H9 (cell line): Measurements from ENCODE around the gene HHATL. TPM values are rescaled to one million over a fixed set of nuclear protein-coding genes. Genes with fewer than 3 reads are reported as not detected.

Experiments
- DNase-seq: peaks from one replicate; pipeline ENCODE4 v3.0.0-alpha.2; 2017
- H2AFZ ChIP-seq: one replicate; pipeline ENCODE4 v1.6.1; 2013; ENCODE audit warnings: mild to moderate bottlenecking, low read length, control low read depth, moderate library complexity
- H2AK5ac ChIP-seq: 2 replicates; pipeline ENCODE4 v1.6.1; 2013; ENCODE audit warnings: low read length, control low read depth, mixed read lengths; ENCODE audit not compliant: insufficient read length
- H2BK120ac ChIP-seq: one replicate; pipeline ENCODE4 v1.6.1; 2013; ENCODE audit warnings: low read depth, mild to moderate bottlenecking, low read length, control low read depth, inconsistent platforms; ENCODE audit not compliant: poor library complexity, severe bottlenecking
- H2BK12ac ChIP-seq: 2 replicates; pipeline ENCODE4 v1.6.1; 2013; ENCODE audit warnings: low read length, control low read depth, mixed read lengths, low read depth; ENCODE audit not compliant: insufficient read length
- H2BK15ac ChIP-seq: 2 replicates; pipeline ENCODE4 v1.6.1; 2013; ENCODE audit warnings: low read depth, low read length, control low read depth
- H2BK20ac ChIP-seq: one replicate; pipeline ENCODE4 v1.6.1; 2013; ENCODE audit warnings: low read depth, mild to moderate bottlenecking, low read length, control low read depth, inconsistent platforms; ENCODE audit not compliant: poor library complexity, severe bottlenecking
- H2BK5ac ChIP-seq: 2 replicates; pipeline ENCODE4 v1.6.1; 2013; ENCODE audit warnings: low read length, control low read depth, mixed read lengths; ENCODE audit not compliant: insufficient read length
- H3K14ac ChIP-seq: 2 replicates; pipeline ENCODE4 v1.6.1; 2013; ENCODE audit warnings: low read length, control low read depth; ENCODE audit not compliant: insufficient read depth
- H3K18ac ChIP-seq: 2 replicates; pipeline ENCODE4 v1.6.1; 2013; ENCODE audit warnings: low read depth, mild to moderate bottlenecking, mixed read lengths, low read length, control low read depth; ENCODE audit not compliant: insufficient read length
- H3K23ac ChIP-seq: 2 replicates; pipeline ENCODE4 v1.6.1; 2013; ENCODE audit warnings: low read length, control low read depth, mixed read lengths, low read depth; ENCODE audit not compliant: insufficient read length
- H3K23me2 ChIP-seq: 2 replicates; pipeline ENCODE4 v1.6.1; 2013; ENCODE audit warnings: low read depth, mild to moderate bottlenecking, mixed read lengths, low read length, control low read depth; ENCODE audit not compliant: insufficient read length, poor library complexity, severe bottlenecking
- H3K27ac ChIP-seq: 2 replicates; pipeline ENCODE4 v1.5.1; 2013; ENCODE audit warnings: low read length, control low read depth, mixed read lengths, low read depth; ENCODE audit not compliant: insufficient read length
- H3K27me3 ChIP-seq: 2 replicates; pipeline ENCODE4 v1.6.1; 2013; ENCODE audit warnings: low read length, control low read depth, inconsistent platforms; ENCODE audit not compliant: insufficient read depth
- H3K4ac ChIP-seq: 2 replicates; pipeline ENCODE4 v1.6.1; 2013; ENCODE audit warnings: low read depth, mild to moderate bottlenecking, control low read depth, inconsistent platforms, low read length, moderate library complexity
- H3K4me1 ChIP-seq: 2 replicates; pipeline ENCODE4 v1.6.1; 2013; ENCODE audit warnings: low read length, control low read depth, inconsistent platforms; ENCODE audit not compliant: insufficient read depth
- H3K4me2 ChIP-seq: 2 replicates; pipeline ENCODE4 v1.6.1; 2013; ENCODE audit warnings: low read length, control low read depth, mixed read lengths; ENCODE audit not compliant: insufficient read length, insufficient read depth
- H3K56ac ChIP-seq: 2 replicates; pipeline ENCODE4 v1.6.1; 2013; ENCODE audit warnings: low read depth, mild to moderate bottlenecking, mixed read lengths, low read length, control low read depth; ENCODE audit not compliant: insufficient read length
- H3K79me1 ChIP-seq: 2 replicates; pipeline ENCODE4 v1.6.1; 2013; ENCODE audit warnings: low read depth, mild to moderate bottlenecking, moderate library complexity, low read length, control low read depth, inconsistent platforms; ENCODE audit not compliant: insufficient read depth, poor library complexity, severe bottlenecking
- H3K79me2 ChIP-seq: 2 replicates; pipeline ENCODE4 v1.6.1; 2013; ENCODE audit warnings: low read length, control low read depth, inconsistent platforms; ENCODE audit not compliant: insufficient read depth
- H3K9ac ChIP-seq: 2 replicates; pipeline ENCODE4 v1.6.1; 2013; ENCODE audit warnings: low read length, control low read depth, mixed read lengths; ENCODE audit not compliant: insufficient read length; ENCODE audit errors: extremely low read depth
- H3K9me3 ChIP-seq: one replicate; pipeline ENCODE4 v1.6.1; 2013; ENCODE audit warnings: low read depth, low read length, inconsistent platforms; ENCODE audit not compliant: control insufficient read depth
- H3T11ph ChIP-seq: one replicate; pipeline ENCODE4 v1.6.1; 2013; ENCODE audit warnings: mild to moderate bottlenecking, low read length, control low read depth, inconsistent platforms
- H4K20me1 ChIP-seq: one replicate; pipeline ENCODE4 v1.6.1; 2013; ENCODE audit not compliant: control insufficient read depth, insufficient read length, insufficient read depth
- H4K5ac ChIP-seq: 2 replicates; pipeline ENCODE4 v1.6.1; 2013; ENCODE audit warnings: low read depth, mild to moderate bottlenecking, mixed read lengths, low read length, control low read depth; ENCODE audit not compliant: insufficient read length
- H4K8ac ChIP-seq: replicated peaks from 2 replicates; pipeline ENCODE4 v1.6.1; 2013; ENCODE audit warnings: low read length, control low read depth, mixed read lengths, low read depth; ENCODE audit not compliant: insufficient read length
- H4K91ac ChIP-seq: 2 replicates; pipeline ENCODE4 v1.6.1; 2013; ENCODE audit warnings: low read depth, mild to moderate bottlenecking, moderate library complexity, mixed read lengths, low read length, control low read depth; ENCODE audit not compliant: insufficient read length
- H3K27ac Mint-ChIP-seq, 3 experiments: 2 replicates in 2 of 3; 3 replicates in 1 of 3; pipeline ENCODE4 v1.8.0; 2020 to 2021; ENCODE audit warnings: mixed read lengths in 3 of 3, mild to moderate bottlenecking in 1 of 3, moderate library complexity in 1 of 3
- H3K27me3 Mint-ChIP-seq: 2 replicates; pipeline ENCODE4 v1.8.0; 2021; ENCODE audit warnings: low read depth, mild to moderate bottlenecking, moderate library complexity, mixed read lengths
- H3K36me3 Mint-ChIP-seq, 3 experiments: 2 replicates in 2 of 3; 3 replicates in 1 of 3; pipeline ENCODE4 v1.8.0; 2020 to 2021; ENCODE audit warnings: low read depth in 3 of 3, mixed read lengths in 3 of 3; ENCODE audit not compliant: insufficient read depth in 1 of 3
- H3K4me1 Mint-ChIP-seq, 2 experiments: 2 replicates each; pipeline ENCODE4 v1.8.0; 2020; ENCODE audit warnings: mixed read lengths in 2 of 2
- H3K4me3 Mint-ChIP-seq, 2 experiments: 2 replicates in 1 of 2; 3 replicates in 1 of 2; pipeline ENCODE4 v1.8.0; 2020 to 2021; ENCODE audit warnings: mild to moderate bottlenecking in 2 of 2, mixed read lengths in 2 of 2, moderate library complexity in 1 of 2
- H3K9me3 Mint-ChIP-seq, 2 experiments: 2 replicates in 1 of 2; 3 replicates in 1 of 2; pipeline ENCODE4 v1.8.0; 2020; ENCODE audit warnings: mild to moderate bottlenecking in 2 of 2, mixed read lengths in 2 of 2, moderate library complexity in 1 of 2
- CTCF ChIP-seq: fragments of 200-600 bp; sonication (generic); conservative IDR thresholded peaks from 3 replicates; pipeline ENCODE4 v1.8.0; 2021; ENCODE audit warnings: antibody characterized with exemption, mild to moderate bottlenecking
- WGBS: extraction: QIAGEN DNeasy Blood & Tissue Kit; methylation state at CpG from one replicate; pipeline ENCODE4 v1.1.7; 2013; ENCODE audit warnings: missing lambda C conversion rate, low lambda C conversion rate, mixed read lengths; ENCODE audit not compliant: insufficient read length; ENCODE audit errors: extremely low coverage; 5-methylcytosine and 5-hydroxymethylcytosine counted together
- total RNA-seq: library from RNA; stranded (reverse); gene quantifications from 2 replicates; pipeline ENCODE4 v1.2.1, GENCODE V29; 2021

Gene HHATL
- total RNA-seq, 1 experiment from 2014 or later, result 0.46 TPM

- H2BK5ac ChIP-seq, result no peak overlapping the region
- peaks cover 2 to 4% of the 10 kb centered on the region in 2 experiments; a peak in 2 of 5 replicates for H3K9me3 Mint-ChIP-seq
- no peak overlapping the region for H2BK120ac ChIP-seq
- H3K4me3 Mint-ChIP-seq, result no peak overlapping the region
- no peak overlapping the region for H2BK20ac ChIP-seq
- H3K14ac ChIP-seq, result no peak overlapping the region
- no peak overlapping the region for H3K9ac ChIP-seq
- H3K79me2 ChIP-seq, result no peaks in the 10 kb centered on the region
- no peaks in the 10 kb centered on the region; a peak in 3 of 7 replicates for H3K36me3 Mint-ChIP-seq
- H4K8ac ChIP-seq, result no peak overlapping the region
- no peak overlapping the region for H2BK15ac ChIP-seq
- no peaks in the 10 kb centered on the region for H3K79me1 ChIP-seq
- H3K27me3 ChIP-seq, result no peaks in the 10 kb centered on the region
- H4K5ac ChIP-seq, result no peak overlapping the region
- WGBS, result no CpG with 5 or more reads among the region's 4 CpGs
- no peak overlapping the region for H3K56ac ChIP-seq
- no peak overlapping the region for H3K23ac ChIP-seq
- no peak overlapping the region for H2AFZ ChIP-seq
- H3K23me2 ChIP-seq, result no peaks in the 10 kb centered on the region
- no peak for DNase-seq
- no peak overlapping the region for H2AK5ac ChIP-seq
- no peaks in the 10 kb centered on the region for H3K9me3 ChIP-seq
- TF ChIP-seq CTCF, result no peak
- H3T11ph ChIP-seq, result no peak overlapping the region
- no peak overlapping the region for H3K4ac ChIP-seq
- H3K18ac ChIP-seq, result no peak overlapping the region
- H4K91ac ChIP-seq, result no peak overlapping the region
- H3K4me1 ChIP-seq, result no peaks in the 10 kb centered on the region
- H3K27ac ChIP-seq, result no peak overlapping the region
- no peaks in the 10 kb centered on the region for H4K20me1 ChIP-seq
- H2BK12ac ChIP-seq, result no peak overlapping the region
- H3K4me1 Mint-ChIP-seq, result peaks cover 8 to 9% of the 10 kb centered on the region in 2 experiments
- no peak overlapping the region for H3K4me2 ChIP-seq
- H3K27me3 Mint-ChIP-seq, result peaks cover 11% of the 10 kb centered on the region
- peak overlapping the region in 1 of 3 experiments; percentile 85; a peak in 3 of 7 replicates for H3K27ac Mint-ChIP-seq
Observed at GRCh38 chr3:42666577-42666998, 36.0 kb downstream of the HHATL start.
